CD4-positive, alpha-beta T cell (primary cell): ENCODE measurements around the gene MT2A. TPM values are rescaled to one million over a fixed set of nuclear protein-coding genes. Genes with fewer than 3 reads are reported as not detected.

ENCODE experiments used
- ATAC-seq: fragments of 200-7000 bp; cut with Tn5 transposase; one replicate; pipeline ENCODE4 v1.10.0; 2022; ENCODE audit warnings: mild to moderate bottlenecking; ENCODE audit not compliant: poor library complexity
- CTCF ChIA-PET: fragments of 350-600 bp; sonication (Branson Sonifier 250); formaldehyde crosslinking; loops from one replicate; lab custom pipeline; 2021; ENCODE audit warnings: antibody characterized with exemption, inconsistent platforms; lab: Charles Lee
- POLR2A ChIA-PET: fragments of 350-600 bp; sonication (Branson Sonifier 250); formaldehyde crosslinking; loops from one replicate; lab custom pipeline; 2021; ENCODE audit warnings: antibody characterized with exemption, inconsistent platforms; lab: Charles Lee
- DNase-seq, 14 experiments: peaks; one replicate each; pipeline ENCODE4 v3.0.0-alpha.2; 2013 to 2020; ENCODE audit warnings: mixed read lengths in 2 of 14
- H3K27ac ChIP-seq, 2 donors: one replicate each; pipeline versions ENCODE4 v1.5.1 to v1.7.0; 2013; ENCODE audit warnings: low read length in 2 of 2, low read depth in 1 of 2, mild to moderate bottlenecking in 1 of 2
- H3K27me3 ChIP-seq, 2 experiments: 1 replicate in 1 of 2; 2 replicates in 1 of 2; pipeline versions ENCODE4 v1.6.1 to v1.7.0; 2013; ENCODE audit warnings: low read length in 2 of 2, control low read depth in 1 of 2, mild to moderate bottlenecking in 1 of 2, moderate library complexity in 1 of 2; ENCODE audit not compliant: insufficient read depth in 2 of 2, control insufficient read depth in 1 of 2
- H3K36me3 ChIP-seq: one replicate; pipeline ENCODE4 v1.6.1; 2013; ENCODE audit warnings: low read length, control low read depth; ENCODE audit not compliant: insufficient read depth
- H3K4me1 ChIP-seq: one replicate; pipeline ENCODE4 v1.6.1; 2013; ENCODE audit warnings: low read length, control low read depth; ENCODE audit not compliant: insufficient read depth
- H3K4me3 ChIP-seq: one replicate; pipeline ENCODE4 v1.5.1; 2013; ENCODE audit warnings: mild to moderate bottlenecking, low read length, moderate library complexity
- H3K9me3 ChIP-seq, 2 experiments: 1 replicate in 1 of 2; 2 replicates in 1 of 2; pipeline versions ENCODE4 v1.6.1 to v1.7.0; 2013; ENCODE audit warnings: low read length in 2 of 2, mild to moderate bottlenecking in 2 of 2, control low read depth in 1 of 2, moderate library complexity in 1 of 2; ENCODE audit not compliant: control insufficient read depth in 1 of 2, insufficient read depth in 1 of 2
- H3K27ac Mint-ChIP-seq: one replicate; pipeline ENCODE4 v1.8.0; 2020; ENCODE audit warnings: mixed read lengths
- H3K27me3 Mint-ChIP-seq: one replicate; pipeline ENCODE4 v1.8.0; 2021; ENCODE audit warnings: mixed read lengths
- H3K36me3 Mint-ChIP-seq: one replicate; pipeline ENCODE4 v1.8.0; 2021; ENCODE audit warnings: low read depth, mixed read lengths
- H3K4me1 Mint-ChIP-seq: one replicate; pipeline ENCODE4 v1.8.0; 2021; ENCODE audit warnings: low read depth, mixed read lengths
- H3K4me3 Mint-ChIP-seq: one replicate; pipeline ENCODE4 v1.8.0; 2020; ENCODE audit warnings: mild to moderate bottlenecking, mixed read lengths
- H3K9me3 Mint-ChIP-seq: one replicate; pipeline ENCODE4 v1.8.0; 2020; ENCODE audit warnings: mixed read lengths
- intact Hi-C, 2 experiments: fragments of 100-400 bp; cut with DNase I in 1 of 2; cut with micrococcal nuclease in 1 of 2; formaldehyde crosslinking; loops; one replicate each; pipeline versions ENCODE4 v1.15.1 to v1.9.0; 2023 to 2025; cut with DNase I, micrococcal nuclease
- total RNA-seq, 174 experiments: library from RNA in 2 of 174; stranded (reverse) in 2 of 174; gene quantifications; one replicate each; pipeline ENCODE4 v1.2.3 and lab custom pipeline; 2021 to 2026
- TF ChIP-seq, protein P1 (sequence below): fragments of 200-600 bp; IDR thresholded peaks from one replicate; pipeline ENCODE4 v1.8.0; 2022; ENCODE audit warnings: antibody characterized with exemption, mild to moderate bottlenecking

The MT2A gene
- total RNA-seq, 2 experiments from 2014 or later, result 47.1 to 50.8 TPM

- intact Hi-C loops, result no loop called here
- CTCF ChIA-PET, result no interaction called here
- TF ChIP-seq, protein P1, sequence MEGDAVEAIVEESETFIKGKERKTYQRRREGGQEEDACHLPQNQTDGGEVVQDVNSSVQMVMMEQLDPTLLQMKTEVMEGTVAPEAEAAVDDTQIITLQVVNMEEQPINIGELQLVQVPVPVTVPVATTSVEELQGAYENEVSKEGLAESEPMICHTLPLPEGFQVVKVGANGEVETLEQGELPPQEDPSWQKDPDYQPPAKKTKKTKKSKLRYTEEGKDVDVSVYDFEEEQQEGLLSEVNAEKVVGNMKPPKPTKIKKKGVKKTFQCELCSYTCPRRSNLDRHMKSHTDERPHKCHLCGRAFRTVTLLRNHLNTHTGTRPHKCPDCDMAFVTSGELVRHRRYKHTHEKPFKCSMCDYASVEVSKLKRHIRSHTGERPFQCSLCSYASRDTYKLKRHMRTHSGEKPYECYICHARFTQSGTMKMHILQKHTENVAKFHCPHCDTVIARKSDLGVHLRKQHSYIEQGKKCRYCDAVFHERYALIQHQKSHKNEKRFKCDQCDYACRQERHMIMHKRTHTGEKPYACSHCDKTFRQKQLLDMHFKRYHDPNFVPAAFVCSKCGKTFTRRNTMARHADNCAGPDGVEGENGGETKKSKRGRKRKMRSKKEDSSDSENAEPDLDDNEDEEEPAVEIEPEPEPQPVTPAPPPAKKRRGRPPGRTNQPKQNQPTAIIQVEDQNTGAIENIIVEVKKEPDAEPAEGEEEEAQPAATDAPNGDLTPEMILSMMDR, result no peak
- ATAC-seq (no peak), DNase-seq (no peak)
- Mint-ChIP-seq H3K36me3 (no peaks in the 10 kb centered on the region), H3K9me3 (no peaks in the 10 kb centered on the region), H3K27me3 (peaks cover 13% of the 10 kb centered on the region), H3K4me1 (peaks cover 6% of the 10 kb centered on the region), H3K27ac (no peak overlapping the region), H3K4me3 (peak overlapping the region; percentile 71)
- POLR2A ChIA-PET, result interaction anchor here (1.4 kb wide), 1 partner anchor 8 kb away, joined by 7 read pairs; the partner anchor contains the start of gene MT2A
- peak overlapping the region; percentile 31 for H3K4me3 ChIP-seq
- no peaks in the 10 kb centered on the region for H3K36me3 ChIP-seq
- no peak overlapping the region for H3K27ac ChIP-seq
- peaks cover 14% of the 10 kb centered on the region for H3K4me1 ChIP-seq
- H3K9me3 ChIP-seq, result no peaks in the 10 kb centered on the region
- H3K27me3 ChIP-seq, result peaks cover 7 to 8% of the 10 kb centered on the region in 2 experiments
Observed at GRCh38 chr16:56616608-56617211, 8.3 kb downstream of the MT2A start.

DNA sequence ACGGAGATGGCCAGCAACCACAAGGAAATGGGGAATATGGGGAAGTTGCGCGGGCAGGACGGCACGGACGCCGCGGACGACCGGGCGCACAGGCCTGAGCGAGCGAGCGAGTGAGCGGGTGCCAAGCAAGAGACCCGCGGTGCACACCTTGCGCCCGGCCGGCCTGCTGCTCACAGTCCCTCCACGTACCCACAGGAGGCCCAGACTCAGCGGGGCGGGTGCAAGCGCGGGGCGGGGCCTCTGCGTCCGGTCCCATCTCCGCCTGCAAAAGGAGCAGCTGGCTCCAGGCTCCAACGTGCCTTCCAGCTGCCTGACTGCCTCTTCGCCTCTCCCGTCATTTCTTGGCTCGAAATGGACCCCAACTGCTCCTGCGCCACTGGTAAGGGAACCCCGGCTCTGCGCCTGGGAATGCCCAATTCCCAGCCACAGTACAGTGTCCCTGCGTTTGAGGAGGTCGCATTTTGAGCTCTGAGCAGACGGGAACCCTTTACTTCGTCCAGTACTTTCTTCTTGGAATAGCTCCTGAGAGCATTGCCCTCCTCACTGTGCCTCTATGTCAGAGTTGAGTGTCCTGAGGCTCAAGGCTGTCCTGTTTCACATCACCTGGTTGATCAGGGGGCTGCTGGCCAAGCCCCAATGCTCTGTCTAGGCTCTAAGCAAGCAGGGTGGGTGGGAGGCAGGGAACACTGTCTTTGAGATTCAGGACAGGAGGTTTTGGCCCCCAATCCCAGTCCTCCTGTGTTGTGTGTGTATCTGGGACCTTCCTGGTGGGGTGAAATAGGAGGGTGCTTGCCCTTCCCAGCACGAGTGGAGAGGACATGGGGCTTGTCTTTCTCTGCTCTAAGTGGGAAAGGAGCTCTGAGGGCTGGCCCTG is 9.1 kb downstream of the MT2A start:
- no peaks in the 10 kb centered on the region for H3K9me3 Mint-ChIP-seq
- no peaks in the 10 kb centered on the region for H3K9me3 ChIP-seq
- H3K4me3 Mint-ChIP-seq, result peak overlapping the region; percentile 56
- H3K4me1 Mint-ChIP-seq, result peaks cover 5% of the 10 kb centered on the region
- peak overlapping the region; percentile 31 for H3K4me3 ChIP-seq
- H3K27me3 ChIP-seq, result peaks cover 7 to 8% of the 10 kb centered on the region in 2 experiments
- TF ChIP-seq, protein P1, result no peak
- peak in 10 of 14 experiments; percentile 23 to 75 (median 51) for DNase-seq
- H3K27me3 Mint-ChIP-seq, result peaks cover 13% of the 10 kb centered on the region
- ChIA-PET CTCF (interaction anchor here (1.2 kb wide), 1 partner anchor 19 kb away, joined by 3 read pairs; no protein-coding TSS in a partner anchor), POLR2A (interaction anchor here (1.4 kb wide), 1 partner anchor 9 kb away, joined by 7 read pairs; the partner anchor contains the start of gene MT2A)
- H3K36me3 Mint-ChIP-seq, result no peaks in the 10 kb centered on the region
- H3K36me3 ChIP-seq, result no peaks in the 10 kb centered on the region
- peak; percentile 98 for ATAC-seq
- no peak overlapping the region for H3K27ac Mint-ChIP-seq
- peaks cover 14% of the 10 kb centered on the region for H3K4me1 ChIP-seq
- H3K27ac ChIP-seq, result no peak overlapping the region
- intact Hi-C loops, result no loop called here

GRCh38 chr16:56618138-56618537 is 9.8 kb downstream of the MT2A start:
- H3K27ac Mint-ChIP-seq, result no peak overlapping the region

More at GRCh38 chr16:56618138-56618537, 9.8 kb downstream of the MT2A start:
- no peak for ATAC-seq
- TF ChIP-seq, protein P1, result no peak
- H3K4me1 Mint-ChIP-seq, result peaks cover 5% of the 10 kb centered on the region
- H3K4me1 ChIP-seq, result peaks cover 14% of the 10 kb centered on the region
- no peak overlapping the region for H3K27ac ChIP-seq
- DNase-seq, result no peak
- no peaks in the 10 kb centered on the region for H3K9me3 Mint-ChIP-seq
- no peak overlapping the region for H3K4me3 Mint-ChIP-seq
- H3K27me3 ChIP-seq, result peaks cover 7 to 8% of the 10 kb centered on the region in 2 experiments
- peaks cover 13% of the 10 kb centered on the region for H3K27me3 Mint-ChIP-seq
- ChIA-PET CTCF (interaction anchor here (1.2 kb wide), 1 partner anchor 18 kb away, joined by 3 read pairs; no protein-coding TSS in a partner anchor), POLR2A (interaction anchor here (1.4 kb wide), 1 partner anchor 10 kb away, joined by 7 read pairs; the partner anchor contains the start of gene MT2A)
- no peaks in the 10 kb centered on the region for H3K36me3 ChIP-seq
- intact Hi-C loops, result no loop called here
- no peaks in the 10 kb centered on the region for H3K36me3 Mint-ChIP-seq
- H3K4me3 ChIP-seq, result no peak overlapping the region
- no peaks in the 10 kb centered on the region for H3K9me3 ChIP-seq
